ENCODE measurements around the gene QKI. TPM values are rescaled to one million over a fixed set of nuclear protein-coding genes. Genes with fewer than 3 reads are reported as not detected.
A peak's percentile ranks its signal among the peaks of the same experiment; 100 is the strongest.

QKI gene
- total RNA-seq, 4 donors from 2014 or later, result 283 to 425 (median 344) TPM

- Histone ChIP-seq H3K36me3 (no peaks in the 10 kb centered on the region), H3K9me3 (no peaks in the 10 kb centered on the region), H3K27me3 (no peaks in the 10 kb centered on the region), H3K27ac (peak overlapping the region; percentile 76 to 98 (median 80)), H3K4me3 (no peak overlapping the region), H3K4me1 (peaks cover 88 to 91% of the 10 kb centered on the region in 2 donors)
- no peak for DNase-seq
- intact Hi-C loops (cut with DNase I; ENCODE audit: low total_unique reads), result no loop called here
- TF ChIP-seq CTCF (IDR thresholded peaks at IDR 0.05 in 4 of 5, conservative IDR thresholded peaks at IDR 0.05 in 1 of 5), result no peak
- TF ChIP-seq POLR2A (IDR thresholded peaks at IDR 0.05), result no peak
- in situ Hi-C loops (cut with MboI; ENCODE audit: low sequenced_read_pairs in 4 of 4), result loop anchor here in 1 of 4 donors (25.0 kb wide), 1 partner anchor 251 kb away; no protein-coding TSS in a partner anchor
- ATAC-seq, result no peak
These were observed 47.2 kb downstream of the QKI start for GRCh38 chr6:163461696-163462095.

GRCh38 chr6:163463180-163463579, 48.7 kb downstream of the QKI start:
- ATAC-seq (no peak), DNase-seq (no peak)
- no peak overlapping the region for H3K4me3 ChIP-seq
- H3K9me3 ChIP-seq, result no peaks in the 10 kb centered on the region
- H3K27ac ChIP-seq, result peak overlapping the region; percentile 76 to 98 (median 80)
- intact Hi-C loops (cut with DNase I; ENCODE audit: low total_unique reads), result no loop called here
- H3K4me1 ChIP-seq, result peaks cover 88 to 91% of the 10 kb centered on the region in 2 donors
- H3K36me3 ChIP-seq, result no peaks in the 10 kb centered on the region
- in situ Hi-C loops (cut with MboI; ENCODE audit: low sequenced_read_pairs in 4 of 4), result loop anchor here in 1 of 4 donors (25.0 kb wide), 1 partner anchor 249 kb away; no protein-coding TSS in a partner anchor
- H3K27me3 ChIP-seq, result no peaks in the 10 kb centered on the region
- TF ChIP-seq POLR2A (IDR thresholded peaks at IDR 0.05) (no peak), CTCF (IDR thresholded peaks at IDR 0.05 in 4 of 5, conservative IDR thresholded peaks at IDR 0.05 in 1 of 5) (no peak)

GRCh38 chr6:163463795-163464194, 49.3 kb downstream of the QKI start:
- ATAC-seq, result no peak
- no peaks in the 10 kb centered on the region for H3K27me3 ChIP-seq
- H3K4me3 ChIP-seq, result no peak overlapping the region
- H3K4me1 ChIP-seq, result peaks cover 88 to 91% of the 10 kb centered on the region in 2 donors
- no peaks in the 10 kb centered on the region for H3K9me3 ChIP-seq
- TF ChIP-seq CTCF (IDR thresholded peaks at IDR 0.05 in 4 of 5, conservative IDR thresholded peaks at IDR 0.05 in 1 of 5) (no peak), POLR2A (IDR thresholded peaks at IDR 0.05) (no peak)
- intact Hi-C loops (cut with DNase I; ENCODE audit: low total_unique reads), result no loop called here
- no peak for DNase-seq
- H3K36me3 ChIP-seq, result no peaks in the 10 kb centered on the region
- peak overlapping the region; percentile 76 to 98 (median 80) for H3K27ac ChIP-seq
- in situ Hi-C loops (cut with MboI; ENCODE audit: low sequenced_read_pairs in 4 of 4), result loop anchor here in 1 of 4 donors (25.0 kb wide), 1 partner anchor 249 kb away; no protein-coding TSS in a partner anchor

DNA sequence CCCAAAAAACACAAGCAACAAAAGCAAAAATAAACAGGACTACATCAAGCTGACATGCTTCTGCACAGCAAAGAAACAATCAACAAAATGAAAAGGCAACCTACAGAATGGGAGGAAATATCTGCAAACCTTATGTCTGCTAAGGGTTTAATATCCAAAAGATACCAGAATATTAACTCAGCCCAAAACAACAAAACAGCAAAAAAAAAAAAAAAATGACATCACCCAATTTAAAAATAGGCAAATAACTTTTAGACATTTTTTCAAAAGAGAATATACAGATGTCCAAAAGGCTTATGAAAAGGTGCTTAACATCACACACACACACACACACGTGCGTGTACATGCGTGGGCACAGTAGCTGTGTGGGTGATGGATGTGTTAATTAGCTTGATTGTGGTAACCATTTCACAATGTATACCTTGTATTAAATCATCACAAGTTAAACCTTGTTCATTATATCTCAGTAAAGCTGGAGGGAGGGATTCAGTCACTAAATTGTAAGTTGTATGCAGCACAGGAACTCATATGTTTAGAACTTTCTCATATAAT, 52.4 kb downstream of the QKI start:
- H3K27me3 ChIP-seq, result no peaks in the 10 kb centered on the region
- H3K4me1 ChIP-seq, result peaks cover 76 to 79% of the 10 kb centered on the region in 2 donors
- ATAC-seq (no peak), DNase-seq (no peak)
- in situ Hi-C loops (cut with MboI; ENCODE audit: low sequenced_read_pairs in 4 of 4), result loop anchor here in 1 of 4 donors (25.0 kb wide), 1 partner anchor 245 kb away; no protein-coding TSS in a partner anchor
- peak overlapping the region; percentile 3 to 98 (median 58) for H3K27ac ChIP-seq
- no peaks in the 10 kb centered on the region for H3K9me3 ChIP-seq
- no peak overlapping the region for H3K4me3 ChIP-seq
- no peak for TF ChIP-seq POLR2A (IDR thresholded peaks at IDR 0.05)
- TF ChIP-seq CTCF (IDR thresholded peaks at IDR 0.05 in 4 of 5, conservative IDR thresholded peaks at IDR 0.05 in 1 of 5), result no peak
- intact Hi-C loops (cut with DNase I; ENCODE audit: low total_unique reads), result no loop called here
- no peaks in the 10 kb centered on the region for H3K36me3 ChIP-seq

Measured in gastrocnemius medialis (tissue), 4 donors.